Left renal cortex interstitium (tissue), 4 donors: ENCODE measurements around the gene HDAC1. TPM values are rescaled to one million over a fixed set of nuclear protein-coding genes. Genes with fewer than 3 reads are reported as not detected.
"Not testable (repeated sequence)": the region's sequence is repeated elsewhere in the genome, so short reads cannot be mapped to it uniquely, and the experiment has no call there.

Experiments used
- DNase-seq, 4 donors: peaks; one replicate each; pipeline ENCODE4 v3.0.0-alpha.2; 2013; ENCODE audit warnings: low read depth in 4 of 4, low spot score in 2 of 4, missing footprints in 1 of 4
- polyA plus RNA-seq, 4 donors: library from polyadenylated mRNA; unstranded; fragments of 120-200 nt; gene quantifications; one replicate each; pipeline ENCODE4 v1.2.1, GENCODE V29; 2013; ENCODE audit not compliant: insufficient read length in 4 of 4

The HDAC1 gene
- polyA plus RNA-seq, 4 donors: 159 to 219 (median 180) TPM

DNA sequence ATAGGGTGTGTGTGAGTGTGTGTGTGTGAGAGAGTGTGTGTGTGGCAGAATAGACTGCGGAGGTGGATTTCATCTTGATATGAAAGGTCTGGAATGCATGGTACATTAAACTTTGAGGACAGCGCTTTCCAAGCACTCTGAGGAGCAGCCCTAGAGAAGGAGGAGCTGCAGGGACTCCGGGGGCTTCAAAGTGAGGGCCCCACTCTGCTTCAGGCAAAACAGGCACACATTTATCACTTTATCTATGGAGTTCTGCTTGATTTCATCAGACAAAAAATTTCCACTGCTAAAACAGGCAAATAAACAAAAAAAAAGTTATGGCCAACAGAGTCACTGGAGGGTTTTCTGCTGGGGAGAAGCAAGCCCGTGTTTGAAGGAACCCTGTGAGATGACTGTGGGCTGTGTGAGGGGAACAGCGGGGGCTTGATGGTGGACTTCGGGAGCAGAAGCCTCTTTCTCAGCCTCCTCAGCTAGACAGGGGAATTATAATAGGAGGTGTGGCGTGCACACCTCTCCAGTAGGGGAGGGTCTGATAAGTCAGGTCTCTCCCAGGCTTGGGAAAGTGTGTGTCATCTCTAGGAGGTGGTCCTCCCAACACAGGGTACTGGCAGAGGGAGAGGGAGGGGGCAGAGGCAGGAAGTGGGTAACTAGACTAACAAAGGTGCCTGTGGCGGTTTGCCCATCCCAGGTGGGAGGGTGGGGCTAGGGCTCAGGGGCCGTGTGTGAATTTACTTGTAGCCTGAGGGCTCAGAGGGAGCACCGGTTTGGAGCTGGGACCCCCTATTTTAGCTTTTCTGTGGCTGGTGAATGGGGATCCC is 18.3 kb upstream of the HDAC1 start:
- no peak for DNase-seq

DNA sequence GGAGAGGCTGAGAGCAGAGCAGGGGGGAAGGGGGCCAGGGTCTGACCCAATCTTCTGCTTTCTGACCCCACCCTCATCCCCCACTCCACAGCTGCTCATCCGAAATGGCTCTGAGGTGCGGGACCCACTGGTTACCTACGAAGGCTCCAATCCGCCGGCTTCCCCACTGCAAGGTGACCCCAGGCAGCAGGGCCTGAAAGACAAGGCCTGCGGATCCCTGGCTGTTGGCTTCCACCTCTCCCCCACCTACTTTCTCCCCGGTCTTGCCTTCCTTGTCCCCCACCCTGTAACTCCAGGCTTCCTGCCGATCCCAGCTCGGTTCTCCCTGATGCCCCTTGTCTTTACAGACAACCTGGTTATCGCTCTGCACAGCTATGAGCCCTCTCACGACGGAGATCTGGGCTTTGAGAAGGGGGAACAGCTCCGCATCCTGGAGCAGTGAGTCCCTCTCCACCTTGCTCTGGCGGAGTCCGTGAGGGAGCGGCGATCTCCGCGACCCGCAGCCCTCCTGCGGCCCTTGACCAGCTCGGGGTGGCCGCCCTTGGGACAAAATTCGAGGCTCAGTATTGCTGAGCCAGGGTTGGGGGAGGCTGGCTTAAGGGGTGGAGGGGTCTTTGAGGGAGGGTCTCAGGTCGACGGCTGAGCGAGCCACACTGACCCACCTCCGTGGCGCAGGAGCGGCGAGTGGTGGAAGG is 17.1 kb upstream of the HDAC1 start:
- DNase-seq: no peak

DNA sequence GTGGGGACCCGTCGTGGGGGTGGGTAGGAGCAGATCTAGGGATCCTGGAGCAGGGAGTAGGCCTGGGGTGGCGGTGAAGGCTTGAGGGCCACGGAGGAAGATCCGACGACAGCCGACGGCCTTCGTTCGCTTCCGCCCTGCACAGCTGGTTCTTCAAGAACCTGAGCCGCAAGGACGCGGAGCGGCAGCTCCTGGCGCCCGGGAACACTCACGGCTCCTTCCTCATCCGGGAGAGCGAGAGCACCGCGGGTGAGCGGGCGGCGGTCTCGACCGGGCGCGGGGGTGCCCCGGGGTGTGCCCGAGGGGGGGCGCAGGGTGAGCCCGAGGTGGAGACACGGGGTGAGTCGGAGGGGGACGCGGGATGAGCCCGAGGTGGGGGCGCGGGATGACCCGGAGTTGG is 16.5 kb upstream of the HDAC1 start:
- no peak for DNase-seq

DNA sequence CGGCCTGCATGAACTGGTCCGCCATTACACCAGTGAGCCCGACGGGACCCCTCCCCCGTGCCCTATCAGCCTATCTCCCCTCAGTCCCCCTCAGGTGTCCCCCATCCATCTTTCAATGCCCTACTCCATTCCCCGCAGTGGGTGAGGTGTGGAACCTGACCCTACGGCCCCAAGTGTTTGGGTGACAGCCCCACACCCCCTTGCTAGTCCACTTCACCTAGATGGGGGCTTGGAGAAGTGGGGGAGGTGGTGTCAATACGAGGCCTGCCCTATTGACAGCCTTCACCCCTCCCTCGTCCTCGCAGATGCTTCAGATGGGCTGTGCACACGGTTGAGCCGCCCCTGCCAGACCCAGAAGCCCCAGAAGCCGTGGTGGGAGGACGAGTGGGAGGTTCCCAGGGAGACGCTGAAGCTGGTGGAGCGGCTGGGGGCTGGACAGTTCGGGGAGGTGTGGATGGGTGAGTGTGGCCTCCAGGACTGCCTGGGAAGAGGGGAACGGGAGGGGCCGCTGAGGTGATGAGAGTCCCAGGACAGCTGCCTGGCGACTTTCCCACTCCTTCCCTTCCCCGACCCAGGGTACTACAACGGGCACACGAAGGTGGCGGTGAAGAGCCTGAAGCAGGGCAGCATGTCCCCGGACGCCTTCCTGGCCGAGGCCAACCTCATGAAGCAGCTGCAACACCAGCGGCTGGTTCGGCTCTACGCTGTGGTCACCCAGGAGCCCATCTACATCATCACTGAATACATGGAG is 15.7 kb upstream of the HDAC1 start:
- DNase-seq: no peak

DNA sequence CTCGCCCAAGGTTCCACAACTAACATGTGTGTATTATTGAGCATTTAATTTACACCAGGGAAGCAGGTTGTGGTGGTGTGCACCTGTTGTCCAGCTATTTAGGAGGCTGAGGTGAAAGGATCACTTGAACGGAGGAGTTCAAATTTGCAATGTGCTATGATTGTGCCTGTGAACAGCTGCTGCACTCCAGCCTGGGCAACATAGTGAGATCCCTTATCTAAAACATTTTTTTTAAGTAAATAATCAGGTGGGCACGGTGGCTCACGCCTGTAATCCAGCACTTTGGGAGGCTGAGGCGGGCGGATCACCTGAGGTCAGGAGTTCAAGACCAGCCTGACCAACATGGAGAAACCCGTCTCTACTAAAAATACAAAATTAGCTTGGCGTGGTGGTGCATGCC is 7.1 kb upstream of the HDAC1 start:
- not testable (repeated sequence) for DNase-seq

DNA sequence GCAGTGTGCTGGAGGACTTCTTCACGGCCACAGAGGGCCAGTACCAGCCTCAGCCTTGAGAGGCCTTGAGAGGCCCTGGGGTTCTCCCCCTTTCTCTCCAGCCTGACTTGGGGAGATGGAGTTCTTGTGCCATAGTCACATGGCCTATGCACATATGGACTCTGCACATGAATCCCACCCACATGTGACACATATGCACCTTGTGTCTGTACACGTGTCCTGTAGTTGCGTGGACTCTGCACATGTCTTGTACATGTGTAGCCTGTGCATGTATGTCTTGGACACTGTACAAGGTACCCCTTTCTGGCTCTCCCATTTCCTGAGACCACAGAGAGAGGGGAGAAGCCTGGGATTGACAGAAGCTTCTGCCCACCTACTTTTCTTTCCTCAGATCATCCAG is 6.2 kb upstream of the HDAC1 start:
- no peak for DNase-seq

DNA sequence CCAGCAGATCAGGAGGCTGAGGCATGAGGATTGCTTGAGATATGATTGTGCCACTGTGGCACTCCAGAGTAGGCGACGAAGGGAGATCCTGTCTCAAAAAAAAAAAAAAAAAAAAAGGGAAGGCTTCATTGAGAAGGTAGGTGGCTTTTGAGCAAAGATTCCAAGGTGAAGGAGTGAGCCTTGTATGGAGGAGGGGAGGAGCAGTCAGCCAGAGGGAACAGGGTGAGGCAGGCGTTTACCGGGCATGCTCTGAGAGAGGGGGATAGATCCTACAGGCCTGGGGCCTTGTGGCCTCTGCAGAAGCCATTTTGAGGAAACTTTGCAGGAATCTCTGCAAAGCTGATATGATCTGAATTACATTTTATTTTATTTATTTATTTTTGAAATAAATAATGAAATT is 5.1 kb upstream of the HDAC1 start:
- DNase-seq: no peak

DNA sequence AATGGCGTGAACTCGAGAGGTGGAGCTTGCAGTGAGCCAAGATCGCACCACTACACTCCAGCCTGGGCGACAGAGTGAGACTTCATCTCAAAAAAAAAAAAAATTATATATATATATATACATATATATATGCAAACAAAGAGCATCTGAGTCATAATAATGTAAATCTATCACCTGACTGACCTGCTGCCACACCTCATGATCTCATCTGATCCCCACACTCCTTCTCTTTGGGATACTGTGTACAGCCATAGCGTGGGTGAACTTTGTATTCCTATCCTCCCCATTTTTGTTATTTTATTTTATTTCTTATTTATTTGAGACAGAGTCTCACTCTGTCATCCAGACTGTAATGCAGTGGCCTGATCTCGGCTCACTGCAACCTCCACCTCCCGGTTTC is 2.6 kb upstream of the HDAC1 start:
- no peak for DNase-seq

DNA sequence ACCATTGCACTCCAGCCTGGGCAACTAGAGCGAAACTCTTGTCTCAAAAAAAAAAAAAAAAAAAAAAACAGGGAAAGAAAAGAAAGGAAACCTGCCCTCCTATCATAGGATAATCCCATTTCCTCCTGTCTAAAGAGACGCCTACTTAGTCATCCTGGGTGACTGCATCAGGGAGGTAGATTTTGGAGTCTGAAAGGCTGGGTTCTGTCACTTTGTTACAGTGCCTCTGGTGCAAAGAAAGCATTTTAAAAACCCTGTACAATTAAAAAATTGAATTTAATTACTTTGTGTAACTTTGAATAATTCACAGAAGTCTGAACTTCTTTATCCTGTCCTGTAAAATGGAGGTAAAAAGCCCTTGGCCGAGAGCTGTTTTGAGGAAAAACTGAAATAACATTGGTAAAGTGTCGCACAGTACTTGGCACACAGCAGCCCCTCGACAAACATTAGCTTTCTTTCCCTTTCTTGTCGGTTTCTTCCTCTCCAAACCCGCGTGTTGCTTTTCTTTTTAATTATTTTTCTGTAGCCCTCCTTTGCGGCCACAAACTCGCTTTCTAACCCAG is 657 bp upstream of the HDAC1 start:
- no peak for DNase-seq

DNA sequence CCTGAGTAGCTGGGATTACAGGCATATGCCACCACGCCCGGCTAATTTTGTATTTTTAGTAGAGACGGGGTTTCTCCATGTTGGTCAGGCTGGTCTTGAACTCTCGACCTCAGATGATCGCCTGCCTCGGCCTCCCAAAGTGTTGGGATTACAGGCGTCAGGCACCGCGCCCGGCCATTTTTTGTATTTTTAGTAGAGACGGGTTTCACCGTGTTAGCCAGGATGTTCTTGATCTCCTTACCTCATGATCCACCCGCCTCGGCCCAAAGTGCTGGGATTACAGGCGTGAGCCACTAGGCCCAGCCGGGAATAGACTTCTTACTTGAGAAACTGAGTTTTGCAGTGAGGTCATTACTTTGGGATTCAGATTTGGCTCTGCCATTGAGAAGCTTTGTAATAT is 6.3 kb downstream of the HDAC1 start:
- not testable (repeated sequence) for DNase-seq

DNA sequence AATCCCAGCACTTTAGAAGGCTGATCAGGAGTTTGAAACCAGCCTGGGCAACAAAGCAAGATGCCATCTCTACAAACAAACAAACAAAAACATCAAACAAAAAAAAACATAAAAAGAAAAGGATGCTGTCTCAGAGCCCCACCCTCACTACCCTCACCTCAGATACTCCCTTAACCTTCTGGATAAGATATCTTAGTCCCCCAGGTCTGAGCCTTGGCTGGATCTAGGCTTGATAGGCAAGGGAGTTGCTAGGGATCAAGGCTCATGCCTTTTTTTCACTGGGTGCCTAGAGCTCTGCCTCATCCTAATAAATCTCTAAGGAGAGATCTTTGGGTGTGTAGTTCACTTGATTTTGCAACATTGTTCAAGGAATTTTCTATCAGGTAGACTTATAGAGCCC is 7.4 kb downstream of the HDAC1 start:
- DNase-seq: no peak

DNA sequence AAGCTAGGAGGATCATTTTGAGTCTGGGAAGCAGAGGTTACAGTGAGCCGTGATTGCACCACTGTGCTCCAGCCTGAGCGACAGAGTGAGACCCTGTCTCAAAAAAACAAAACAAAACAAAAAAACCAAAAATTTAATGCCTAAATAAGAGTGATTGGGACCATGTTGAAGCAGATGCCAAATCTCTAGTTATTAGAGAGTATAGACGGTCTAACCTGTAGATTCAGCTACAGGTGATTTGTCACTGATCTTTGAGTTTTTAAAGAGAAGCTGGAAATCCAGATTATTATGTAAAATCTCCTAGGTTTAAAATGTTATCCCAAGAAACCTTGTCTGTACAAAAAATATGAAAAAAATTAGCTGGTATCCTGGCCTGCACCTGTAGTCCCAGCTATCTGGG is 11.5 kb downstream of the HDAC1 start:
- DNase-seq: no peak

DNA sequence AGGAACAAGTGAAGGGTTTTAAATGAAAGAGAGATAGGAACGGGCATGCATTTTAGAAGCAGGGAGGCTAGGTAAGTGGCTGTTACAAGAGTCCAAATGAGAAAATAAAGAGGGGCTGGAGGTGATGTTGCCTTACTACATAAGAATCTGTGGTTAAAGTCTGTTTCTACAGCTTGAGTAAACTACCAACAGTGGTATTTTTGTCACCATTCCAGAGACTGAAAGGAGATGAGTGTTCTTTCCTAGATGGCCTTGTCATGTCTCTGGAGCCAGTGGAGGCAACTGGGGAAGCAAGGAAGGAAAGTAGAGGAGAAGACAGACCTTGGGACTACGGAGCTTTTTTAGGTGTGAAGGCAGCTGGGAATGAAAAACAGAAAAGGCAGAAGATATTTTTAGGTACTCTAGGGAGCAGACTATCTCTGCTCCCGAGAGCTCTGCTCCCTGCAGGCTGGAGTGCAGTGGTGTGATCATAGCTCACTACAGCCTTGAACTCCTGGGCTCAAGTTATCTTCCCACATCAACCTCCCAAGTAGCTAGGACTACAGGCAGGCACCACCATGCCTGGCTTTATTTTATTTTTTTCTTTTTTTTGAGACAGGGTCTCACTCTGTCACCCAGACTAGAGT is 12.2 kb downstream of the HDAC1 start:
- no peak for DNase-seq

DNA sequence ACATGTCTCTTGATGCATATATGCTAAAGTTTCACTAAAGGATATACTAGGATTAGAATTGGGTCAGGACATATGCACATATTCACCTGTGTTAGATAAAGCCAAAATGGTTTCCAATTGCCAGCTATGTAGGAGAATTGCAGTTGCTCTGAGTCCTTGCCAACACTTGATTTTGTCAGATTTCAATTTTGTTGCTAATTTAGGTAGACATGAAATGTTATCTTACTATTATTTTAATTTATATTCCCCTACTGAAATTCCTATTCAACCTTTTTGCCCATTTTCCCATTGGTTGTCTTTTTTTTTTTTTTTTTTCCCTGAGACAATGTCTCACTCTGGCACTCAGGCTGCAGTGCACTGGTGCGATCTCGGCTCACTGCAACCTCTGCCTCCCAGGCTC is 13.4 kb downstream of the HDAC1 start:
- DNase-seq: no peak

DNA sequence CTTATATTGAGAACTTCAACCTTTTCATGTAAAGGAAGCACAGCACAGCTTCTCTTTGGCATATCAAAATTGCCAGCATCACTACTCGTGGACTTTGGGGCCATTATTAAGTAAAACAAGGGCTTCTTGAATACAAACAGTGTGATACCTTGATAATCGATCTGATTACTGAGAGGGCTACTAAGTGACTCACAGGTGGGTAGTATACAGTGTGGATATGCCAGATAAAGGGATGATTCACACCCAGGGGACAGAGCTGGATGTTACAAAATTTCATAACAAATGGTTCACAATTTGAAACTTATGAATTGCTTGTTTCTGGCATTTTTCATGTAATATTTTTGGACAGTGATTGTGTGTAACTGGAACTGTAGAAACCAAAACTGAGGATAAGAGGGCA is 15.4 kb downstream of the HDAC1 start:
- no peak for DNase-seq

DNA sequence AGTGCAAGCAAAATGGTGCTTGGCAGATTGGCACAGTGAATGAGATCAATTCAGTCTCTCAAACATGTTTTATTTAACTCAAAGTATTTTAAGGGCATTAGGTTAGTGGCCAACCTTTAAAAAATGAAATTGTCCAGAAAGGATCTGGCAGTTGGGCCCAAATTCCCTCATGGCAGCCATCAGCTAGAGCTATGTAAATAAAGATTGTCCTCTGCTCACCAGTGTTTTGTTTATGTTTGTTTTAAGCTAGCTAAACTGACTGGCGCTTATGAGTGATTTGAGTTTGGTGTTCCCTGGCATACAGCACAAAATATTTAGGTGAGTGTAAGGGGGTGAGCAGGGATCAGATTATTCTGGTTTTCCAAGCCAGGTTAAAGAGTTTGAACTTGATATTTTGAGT is 18.1 kb downstream of the HDAC1 start:
- DNase-seq: no peak

DNA sequence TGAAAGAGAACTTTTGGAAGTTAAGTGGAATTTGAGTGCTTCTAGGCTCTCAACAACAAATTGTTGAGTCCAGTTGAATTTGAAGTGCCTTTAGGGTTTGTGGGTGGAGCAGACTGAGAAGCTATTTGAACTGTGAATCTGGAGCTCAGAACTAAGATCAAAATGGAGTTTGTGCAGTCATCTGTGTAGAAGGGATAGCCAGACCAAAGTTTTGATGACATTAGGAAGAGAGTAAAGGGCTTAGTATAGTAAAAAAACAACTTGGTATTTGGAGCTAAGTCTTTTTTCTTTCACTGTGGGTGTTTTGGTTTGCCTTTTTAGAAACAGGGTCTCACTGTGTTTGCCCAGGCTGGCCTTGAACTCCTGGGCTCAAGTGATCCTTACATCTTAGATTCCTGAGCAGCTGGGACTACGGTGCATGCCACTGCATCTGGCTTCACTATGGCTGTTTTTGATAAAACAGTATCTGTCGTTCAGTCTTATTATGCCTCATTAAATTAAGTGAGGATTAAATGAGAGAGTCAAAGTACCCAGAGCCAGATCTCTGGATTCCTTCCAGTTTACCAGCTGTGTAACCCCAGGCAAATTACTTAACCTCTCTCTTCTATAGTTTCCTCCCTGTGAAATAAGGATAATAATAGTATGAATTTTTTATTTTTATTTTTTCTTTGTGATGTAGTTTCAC is 20.0 kb downstream of the HDAC1 start:
- DNase-seq: no peak

DNA sequence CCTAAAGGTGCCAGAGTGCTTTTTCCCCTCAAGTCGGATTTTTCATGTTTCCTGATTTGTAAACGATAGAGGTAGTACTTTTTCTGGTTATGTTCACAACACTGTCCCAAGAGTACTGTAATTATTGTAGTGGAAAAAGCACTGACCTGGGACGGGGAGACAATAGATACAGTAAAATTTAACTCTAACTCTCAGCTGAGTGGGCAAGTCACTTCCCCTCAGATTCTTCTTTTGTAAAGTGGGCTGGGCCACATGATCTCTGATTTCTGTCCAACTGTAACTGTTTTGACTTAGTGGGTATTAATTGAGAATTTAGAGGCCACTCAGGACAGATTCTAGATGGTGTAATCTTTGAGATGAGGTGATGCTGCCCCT is 25.0 kb downstream of the HDAC1 start:
- no peak for DNase-seq

DNA sequence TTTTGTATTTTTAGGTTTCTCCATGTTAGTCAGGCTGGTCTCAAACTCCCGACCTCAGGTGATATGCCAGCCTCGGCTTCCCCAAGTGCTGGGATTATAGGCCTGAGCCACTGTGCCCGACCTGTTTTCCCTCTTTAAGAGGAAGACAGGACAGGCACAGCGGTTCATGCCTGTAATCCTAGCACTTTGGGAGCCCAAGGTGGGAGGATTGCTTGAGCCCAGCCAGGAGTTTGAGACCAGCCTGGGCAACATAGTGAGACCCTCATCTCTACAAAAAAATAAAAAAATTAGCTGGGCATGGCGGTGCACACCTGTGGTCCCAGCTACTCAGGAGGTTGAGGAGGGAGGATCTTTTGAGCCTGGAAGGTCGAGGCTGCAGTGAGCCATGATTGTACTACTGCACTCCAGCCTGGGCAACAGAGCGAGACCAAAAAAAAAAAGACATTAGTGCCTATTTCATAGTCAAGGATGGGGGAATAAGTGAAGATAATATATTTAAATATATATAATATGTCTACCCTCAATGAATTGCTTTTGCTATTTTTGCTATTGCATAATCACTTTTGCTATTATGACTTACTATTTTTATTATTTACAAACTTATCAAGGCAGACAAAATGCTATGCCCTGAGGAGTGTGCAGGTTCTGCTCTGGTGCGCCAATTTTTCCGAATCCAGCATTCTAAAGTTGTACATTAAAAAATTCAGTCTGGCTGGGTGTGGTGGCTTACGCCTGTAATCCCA is 26.4 kb downstream of the HDAC1 start:
- DNase-seq: no peak
